A673 (cell line): Measurements from ENCODE around the gene MTAP. TPM values are rescaled to one million over a fixed set of nuclear protein-coding genes. Genes with fewer than 3 reads are reported as not detected.

Experiments
- BruUV-seq: library from RNA; stranded (reverse); fragments of 400-500 nt; replicated peaks from 2 replicates; lab custom pipeline; 2021; lab: Mats Ljungman, UMichigan
- CTCF ChIA-PET: fragments of 300-600 bp; sonication (Branson Sonifier 250); formaldehyde crosslinking; loops from one replicate; lab custom pipeline; 2022; ENCODE audit warnings: antibody characterized with exemption; lab: Charles Lee
- POLR2A ChIA-PET: fragments of 300-600 bp; sonication (Branson Sonifier 250); formaldehyde crosslinking; loops from one replicate; lab custom pipeline; 2022; ENCODE audit warnings: antibody characterized with exemption; ENCODE audit not compliant: low non-redundant PET; lab: Charles Lee
- DNase-seq: peaks from one replicate; pipeline ENCODE4 v3.0.0-alpha.2; 2015; ENCODE audit warnings: low spot score
- H3K27ac ChIP-seq: fragments of 200-600 bp; sonication (generic); 2 replicates; pipeline ENCODE4 v1.5.1; 2016; ENCODE audit warnings: mixed run types, low read depth, mild to moderate bottlenecking, mixed read lengths, antibody characterized with exemption, low read length; ENCODE audit not compliant: poor library complexity, severe bottlenecking
- H3K27me3 ChIP-seq: fragments of 200-600 bp; sonication (generic); replicated peaks from 2 replicates; pipeline ENCODE4 v1.6.1; 2017; ENCODE audit warnings: mixed run types, low read depth, mild to moderate bottlenecking, mixed read lengths, antibody characterized with exemption, low read length; ENCODE audit not compliant: insufficient read depth, poor library complexity
- H3K36me3 ChIP-seq: fragments of 200-600 bp; sonication (generic); 2 replicates; pipeline ENCODE4 v1.6.1; 2016; ENCODE audit warnings: mixed run types, mild to moderate bottlenecking, mixed read lengths, antibody characterized with exemption, low read length; ENCODE audit not compliant: insufficient read depth, poor library complexity, severe bottlenecking
- H3K4me1 ChIP-seq: fragments of 200-600 bp; sonication (generic); 2 replicates; pipeline ENCODE4 v1.6.1; 2017; ENCODE audit warnings: mixed run types, mild to moderate bottlenecking, mixed read lengths, antibody characterized with exemption, low read length; ENCODE audit not compliant: insufficient read depth, poor library complexity, severe bottlenecking
- H3K4me3 ChIP-seq: fragments of 200-600 bp; sonication (generic); 2 replicates; pipeline ENCODE4 v1.5.1; 2016; ENCODE audit warnings: low read depth, mixed run types, mild to moderate bottlenecking, mixed read lengths, low read length; ENCODE audit not compliant: poor library complexity, severe bottlenecking
- H3K9me3 ChIP-seq: fragments of 200-600 bp; sonication (generic); 2 replicates; pipeline ENCODE4 v1.6.1; 2016; ENCODE audit warnings: mixed run types, low read depth, mild to moderate bottlenecking, mixed read lengths, antibody characterized with exemption, low read length; ENCODE audit not compliant: poor library complexity, severe bottlenecking
- CTCF ChIP-seq: fragments of 300-800, 200-600 bp; sonication (generic); conservative IDR thresholded peaks from 2 replicates; pipeline ENCODE4 v1.5.1; 2017; ENCODE audit warnings: low read depth, mild to moderate bottlenecking, antibody characterized with exemption, low read length, moderate library complexity, mixed read lengths
- EZH2 ChIP-seq: fragments of 200-600 bp; sonication (generic); IDR thresholded peaks from 2 replicates; pipeline ENCODE4 v1.6.1; 2017; ENCODE audit warnings: borderline replicate concordance, low read depth, mild to moderate bottlenecking, mixed read lengths, antibody characterized with exemption, low read length; ENCODE audit not compliant: poor library complexity, severe bottlenecking
- intact Hi-C: fragments of 100-400 bp; cut with micrococcal nuclease; formaldehyde crosslinking; loops from one replicate; pipeline ENCODE4 v1.10.0; 2022; ENCODE audit not compliant: unreplicated experiment
- total RNA-seq: library from RNA; stranded (reverse); gene quantifications from 2 replicates; pipeline ENCODE4 v1.2.3, GENCODE V29; 2021

Gene MTAP
- total RNA-seq, 1 experiment from 2014 or later = 39.2 TPM

- Histone ChIP-seq H3K36me3 (peaks cover under 1% of the 10 kb centered on the region), H3K4me3 (peak overlapping the region; percentile 4), H3K27ac (peak overlapping the region; percentile 64), H3K27me3 (no peaks in the 10 kb centered on the region), H3K9me3 (no peaks in the 10 kb centered on the region), H3K4me1 (peaks cover 13% of the 10 kb centered on the region)
- ChIA-PET POLR2A (no interaction called here), CTCF (no interaction called here)
- intact Hi-C loops = no loop called here
- peak; percentile 71 for DNase-seq
- BruUV-seq = no TSS peak
- TF ChIP-seq CTCF (no peak), EZH2 (no peak)
These were observed 8.0 kb downstream of the MTAP start for GRCh38 chr9:21810388-21810787.

- ChIA-PET CTCF (no interaction called here), POLR2A (no interaction called here)
- intact Hi-C loops = no loop called here
- Histone ChIP-seq H3K36me3 (peaks cover 5% of the 10 kb centered on the region), H3K4me1 (peaks cover 13% of the 10 kb centered on the region), H3K4me3 (no peak overlapping the region), H3K27ac (peak overlapping the region; percentile 23), H3K27me3 (no peaks in the 10 kb centered on the region), H3K9me3 (no peaks in the 10 kb centered on the region)
- no TSS peak for BruUV-seq
- no peak for DNase-seq
- no peak for TF ChIP-seq EZH2
- TF ChIP-seq CTCF = no peak
These were observed 8.4 kb downstream of the MTAP start for GRCh38 chr9:21810881-21811280.

DNA sequence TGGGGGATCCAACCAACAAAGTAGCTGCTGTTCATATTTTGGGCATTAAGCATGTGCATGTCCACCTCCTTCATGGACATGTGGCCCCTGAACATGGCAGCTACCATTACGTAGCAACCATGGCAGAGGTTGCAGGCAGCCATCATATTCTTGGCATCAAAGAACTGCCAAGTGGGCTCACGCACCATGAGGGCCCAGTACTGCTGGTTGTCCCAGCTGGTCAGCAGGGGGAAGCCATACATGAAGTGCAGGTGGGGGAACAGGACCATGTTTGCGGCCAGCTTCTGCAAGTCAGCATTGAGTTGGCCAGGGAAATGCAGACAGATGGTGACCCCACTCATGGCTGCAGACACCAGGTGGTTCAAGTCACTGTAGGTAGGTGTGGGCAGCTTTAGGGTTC lies 9.5 kb downstream of the MTAP start:
- peaks cover 13% of the 10 kb centered on the region for H3K4me1 ChIP-seq
- TF ChIP-seq EZH2 (no peak), CTCF (no peak)
- no peaks in the 10 kb centered on the region for H3K27me3 ChIP-seq
- ChIA-PET CTCF (interaction anchor here (0.6 kb wide), 1 partner anchor 19 kb away, joined by 3 read pairs; no protein-coding TSS in a partner anchor), POLR2A (no interaction called here)
- DNase-seq = no peak
- H3K9me3 ChIP-seq = no peaks in the 10 kb centered on the region
- no peak overlapping the region for H3K4me3 ChIP-seq
- H3K27ac ChIP-seq = no peak overlapping the region
- BruUV-seq = no TSS peak
- peaks cover 14% of the 10 kb centered on the region for H3K36me3 ChIP-seq
- intact Hi-C loops = no loop called here
